OCI-LY1 (cell line): ENCODE measurements around the gene IMPACT.

Experiments used
- H2AFZ ChIP-seq: fragments of 200-600 bp; sonication (generic), shearing (Covaris generic); 2 replicates; pipeline ENCODE4 v1.6.0; 2014; ENCODE audit warnings: antibody characterized with exemption, mild to moderate bottlenecking, low read length
- H3F3A ChIP-seq: fragments of 200-600 bp; sonication (generic), shearing (Covaris generic); 2 replicates; pipeline ENCODE4 v1.6.0; 2014; ENCODE audit warnings: mild to moderate bottlenecking, antibody characterized with exemption, low read length, moderate library complexity; ENCODE audit not compliant: insufficient read depth
- H3K27ac ChIP-seq: fragments of 200-600 bp; sonication (generic); 2 replicates; pipeline ENCODE4 v1.5.1; 2014; ENCODE audit warnings: low read length, mixed run types, mild to moderate bottlenecking, low read depth; ENCODE audit not compliant: poor library complexity, severe bottlenecking
- H3K27me3 ChIP-seq: fragments of 200-600 bp; sonication (generic); 2 replicates; pipeline ENCODE4 v1.6.0; 2014; ENCODE audit warnings: antibody characterized with exemption, mild to moderate bottlenecking, low read length, moderate library complexity; ENCODE audit not compliant: insufficient read depth
- H3K36me3 ChIP-seq: fragments of 200-600 bp; sonication (generic); 2 replicates; pipeline ENCODE4 v1.6.1; 2014; ENCODE audit warnings: mild to moderate bottlenecking, antibody characterized with exemption, low read length, moderate library complexity, mixed read lengths; ENCODE audit not compliant: insufficient read depth
- H3K4me1 ChIP-seq: fragments of 200-600 bp; sonication (generic); 2 replicates; pipeline ENCODE4 v1.5.1; 2014; ENCODE audit warnings: mild to moderate bottlenecking, low read length, moderate library complexity; ENCODE audit not compliant: insufficient read depth, severe bottlenecking
- H3K4me2 ChIP-seq: fragments of 200-600 bp; sonication (generic), shearing (Covaris generic); 2 replicates; pipeline ENCODE4 v1.6.1; 2014; ENCODE audit warnings: low read length
- H3K4me3 ChIP-seq: fragments of 200-600 bp; sonication (generic); 2 replicates; pipeline ENCODE4 v1.5.1; 2014; ENCODE audit warnings: low read length, low read depth, mild to moderate bottlenecking, mixed read lengths; ENCODE audit not compliant: poor library complexity, severe bottlenecking
- H3K79me2 ChIP-seq: fragments of 200-600 bp; shearing (Covaris generic); 2 replicates; pipeline ENCODE4 v1.6.1; 2016; ENCODE audit warnings: mixed run types, low read length, mixed read lengths; ENCODE audit not compliant: insufficient read depth
- H3K9ac ChIP-seq: fragments of 200-600 bp; sonication (generic), shearing (Covaris generic); 2 replicates; pipeline ENCODE4 v1.6.1; 2014; ENCODE audit warnings: mild to moderate bottlenecking, low read length, mixed read lengths
- H3K9me2 ChIP-seq: fragments of 200-600 bp; sonication (generic), shearing (Covaris generic); 2 replicates; pipeline ENCODE4 v1.6.1; 2014; ENCODE audit warnings: low read depth, mild to moderate bottlenecking, low read length, mixed read lengths
- H3K9me3 ChIP-seq: fragments of 200-600 bp; shearing (Covaris generic); 2 replicates; pipeline ENCODE4 v1.6.1; 2014; ENCODE audit warnings: low read length, mixed read lengths
- H4K20me1 ChIP-seq: fragments of 200-600 bp; sonication (generic), shearing (Covaris generic); 2 replicates; pipeline ENCODE4 v1.6.0; 2016; ENCODE audit warnings: mild to moderate bottlenecking, low read length; ENCODE audit not compliant: insufficient read depth
- CTCF ChIP-seq: fragments of 200-600 bp; sonication (generic), shearing (Covaris generic); IDR thresholded peaks from 2 replicates; pipeline ENCODE4 v1.5.1; 2017; ENCODE audit warnings: mild to moderate bottlenecking, antibody characterized with exemption, low read length, moderate library complexity, mixed read lengths
- EZH2 ChIP-seq: fragments of 200-600 bp; sonication (generic), shearing (Covaris generic); IDR thresholded peaks from 2 replicates; pipeline ENCODE4 v1.8.0; 2017; ENCODE audit warnings: borderline replicate concordance, mixed run types, mild to moderate bottlenecking, antibody characterized with exemption, low read length, moderate library complexity, mixed read lengths

The IMPACT gene

GRCh38 chr18:24460388-24460787 lies 33.9 kb downstream of the IMPACT start, which contains the start of gene HRH4:
HRH4 (plus strand) TSS chr18:24460637; CDS start chr18:24460729, 92 bp downstream.
- Histone ChIP-seq H3K4me1 (no peaks in the 10 kb centered on the region), H3K4me2 (no peak within 1 kb of the TSS)
- TF ChIP-seq CTCF: no peak
- TF ChIP-seq EZH2: no peak

GRCh38 chr18:24461996-24462395 lies 35.5 kb downstream of the IMPACT start:
- H3K9me2 ChIP-seq: no peaks in the 10 kb centered on the region
- no peaks in the 10 kb centered on the region for H3K79me2 ChIP-seq
- no peaks in the 10 kb centered on the region for H3K36me3 ChIP-seq
- no peak overlapping the region for H2AFZ ChIP-seq
- no peak for TF ChIP-seq EZH2
- no peak for TF ChIP-seq CTCF
- no peaks in the 10 kb centered on the region for H3K27me3 ChIP-seq
- no peak overlapping the region for H3K4me3 ChIP-seq
- no peak overlapping the region for H3K9ac ChIP-seq
- H3F3A ChIP-seq: no peaks in the 10 kb centered on the region
- H3K27ac ChIP-seq: no peak overlapping the region
- H3K4me1 ChIP-seq: no peaks in the 10 kb centered on the region
- no peaks in the 10 kb centered on the region for H3K9me3 ChIP-seq
- H3K4me2 ChIP-seq: no peak overlapping the region
- no peaks in the 10 kb centered on the region for H4K20me1 ChIP-seq

More at GRCh38 chr18:24460388-24460787, 33.9 kb downstream of the IMPACT start, which contains the start of gene HRH4:
- H3K9me2 ChIP-seq: no peaks in the 10 kb centered on the region
- no peak within 1 kb of the TSS for H3K27ac ChIP-seq
- no peak within 1 kb of the TSS for H3K4me3 ChIP-seq
- H3K79me2 ChIP-seq: no peaks in the 10 kb centered on the region
- no peaks in the 10 kb centered on the region for H3F3A ChIP-seq
- H3K27me3 ChIP-seq: no peaks in the 10 kb centered on the region
- no peaks in the 10 kb centered on the region for H4K20me1 ChIP-seq
- no peaks in the 10 kb centered on the region for H3K36me3 ChIP-seq
- no peak within 1 kb of the TSS for H2AFZ ChIP-seq
- no peak within 1 kb of the TSS for H3K9ac ChIP-seq
- H3K9me3 ChIP-seq: no peaks in the 10 kb centered on the region

- H2AFZ ChIP-seq: no peak overlapping the region
- no peaks in the 10 kb centered on the region for H3K9me3 ChIP-seq
- H3K9ac ChIP-seq: no peak overlapping the region
- no peak overlapping the region for H3K27ac ChIP-seq
- H3F3A ChIP-seq: no peaks in the 10 kb centered on the region
- no peaks in the 10 kb centered on the region for H4K20me1 ChIP-seq
- no peaks in the 10 kb centered on the region for H3K9me2 ChIP-seq
- H3K4me3 ChIP-seq: no peak overlapping the region
- no peaks in the 10 kb centered on the region for H3K27me3 ChIP-seq
- no peaks in the 10 kb centered on the region for H3K79me2 ChIP-seq
- no peaks in the 10 kb centered on the region for H3K36me3 ChIP-seq
- no peaks in the 10 kb centered on the region for H3K4me1 ChIP-seq
- TF ChIP-seq EZH2: no peak
- TF ChIP-seq CTCF: no peak
- H3K4me2 ChIP-seq: no peak overlapping the region
Measured at GRCh38 chr18:24462838-24463775, 36.6 kb downstream of the IMPACT start.
